ENCODE measurements around the gene EPAS1.

EPAS1 gene

GRCh38 chr2:46296216-46296839 lies 879 bp upstream of the EPAS1 start:
- DNase-seq (ENCODE audit: low spot score) = peak; percentile 51
- no peak for TF ChIP-seq CTCF (IDR thresholded peaks at IDR 0.05; ENCODE audit: extremely low read depth, missing control alignments)

- no peak for TF ChIP-seq CTCF (IDR thresholded peaks at IDR 0.05; ENCODE audit: extremely low read depth, missing control alignments)
These were observed 502 bp downstream of the EPAS1 start for GRCh38 chr2:46297546-46298271.

GRCh38 chr2:46298272-46298521 lies 990 bp downstream of the EPAS1 start:
- no peak for DNase-seq (ENCODE audit: low spot score)
- TF ChIP-seq CTCF (IDR thresholded peaks at IDR 0.05; ENCODE audit: extremely low read depth, missing control alignments) = no peak

More at GRCh38 chr2:46297546-46298271, 502 bp downstream of the EPAS1 start:
- DNase-seq (ENCODE audit: low spot score) = peak; percentile 82

GRCh38 chr2:46298522-46299353 lies 1.5 kb downstream of the EPAS1 start:
- DNase-seq (ENCODE audit: low spot score) = peak; percentile 74
- TF ChIP-seq CTCF (IDR thresholded peaks at IDR 0.05; ENCODE audit: extremely low read depth, missing control alignments) = peak; percentile 26

GRCh38 chr2:46299365-46300263 lies 2.4 kb downstream of the EPAS1 start:
- peak; percentile 31 for DNase-seq (ENCODE audit: low spot score)
- TF ChIP-seq CTCF (IDR thresholded peaks at IDR 0.05; ENCODE audit: extremely low read depth, missing control alignments) = no peak

GRCh38 chr2:46300406-46300832 lies 3.2 kb downstream of the EPAS1 start:
- TF ChIP-seq CTCF (IDR thresholded peaks at IDR 0.05; ENCODE audit: extremely low read depth, missing control alignments) = no peak
- DNase-seq (ENCODE audit: low spot score) = no peak
